HG02885 (cell line): Measurements from ENCODE around the gene IGF1R.

Source experiments
- ATAC-seq: cut with Tn5 transposase; IDR thresholded peaks from one replicate; pipeline ENCODE4 v1.9.1; 2021; ENCODE audit warnings: mild to moderate bottlenecking; ENCODE audit not compliant: unreplicated experiment, poor library complexity

Gene IGF1R

GRCh38 chr15:98896002-98896721 is 247.8 kb downstream of the IGF1R start:
- no peak for ATAC-seq

GRCh38 chr15:98896802-98897732 is 248.7 kb downstream of the IGF1R start:
- ATAC-seq: no peak

- no peak for ATAC-seq
Observed at GRCh38 chr15:98898122-98898521, 249.8 kb downstream of the IGF1R start.

- no peak for ATAC-seq
Observed at GRCh38 chr15:98899272-98900021, 251.1 kb downstream of the IGF1R start.

GRCh38 chr15:98900356-98900755 is 252.0 kb downstream of the IGF1R start:
- ATAC-seq: no peak

- no peak for ATAC-seq
Observed at GRCh38 chr15:98901434-98902072, 253.2 kb downstream of the IGF1R start.

- no peak for ATAC-seq
Observed at GRCh38 chr15:98902931-98903330, 254.6 kb downstream of the IGF1R start.

GRCh38 chr15:98903377-98904018 is 255.2 kb downstream of the IGF1R start:
- ATAC-seq: no peak

- ATAC-seq: no peak
Observed at GRCh38 chr15:98904544-98904943, 256.2 kb downstream of the IGF1R start.

GRCh38 chr15:98905963-98906711 is 257.8 kb downstream of the IGF1R start:
- ATAC-seq: no peak

GRCh38 chr15:98906712-98907083 is 258.4 kb downstream of the IGF1R start:
- ATAC-seq: no peak

GRCh38 chr15:98907927-98908471 is 259.7 kb downstream of the IGF1R start:
- no peak for ATAC-seq

GRCh38 chr15:98909968-98910885 is 261.9 kb downstream of the IGF1R start:
- ATAC-seq: no peak

- ATAC-seq: no peak
Observed at GRCh38 chr15:98914626-98915025, 266.3 kb downstream of the IGF1R start.

- no peak for ATAC-seq
Observed at GRCh38 chr15:98916826-98917225, 268.5 kb downstream of the IGF1R start.

GRCh38 chr15:98917417-98917816 is 269.1 kb downstream of the IGF1R start:
- ATAC-seq: no peak

- ATAC-seq: no peak
Observed at GRCh38 chr15:98920091-98920880, 271.9 kb downstream of the IGF1R start.
